HG03280 (cell line): ENCODE results near the gene UBTF.

ENCODE experiments used
- ATAC-seq: cut with Tn5 transposase; IDR thresholded peaks from one replicate; pipeline ENCODE4 v1.9.1; 2021; ENCODE audit warnings: mild to moderate bottlenecking, moderate library complexity; ENCODE audit not compliant: unreplicated experiment

UBTF gene, protein sequence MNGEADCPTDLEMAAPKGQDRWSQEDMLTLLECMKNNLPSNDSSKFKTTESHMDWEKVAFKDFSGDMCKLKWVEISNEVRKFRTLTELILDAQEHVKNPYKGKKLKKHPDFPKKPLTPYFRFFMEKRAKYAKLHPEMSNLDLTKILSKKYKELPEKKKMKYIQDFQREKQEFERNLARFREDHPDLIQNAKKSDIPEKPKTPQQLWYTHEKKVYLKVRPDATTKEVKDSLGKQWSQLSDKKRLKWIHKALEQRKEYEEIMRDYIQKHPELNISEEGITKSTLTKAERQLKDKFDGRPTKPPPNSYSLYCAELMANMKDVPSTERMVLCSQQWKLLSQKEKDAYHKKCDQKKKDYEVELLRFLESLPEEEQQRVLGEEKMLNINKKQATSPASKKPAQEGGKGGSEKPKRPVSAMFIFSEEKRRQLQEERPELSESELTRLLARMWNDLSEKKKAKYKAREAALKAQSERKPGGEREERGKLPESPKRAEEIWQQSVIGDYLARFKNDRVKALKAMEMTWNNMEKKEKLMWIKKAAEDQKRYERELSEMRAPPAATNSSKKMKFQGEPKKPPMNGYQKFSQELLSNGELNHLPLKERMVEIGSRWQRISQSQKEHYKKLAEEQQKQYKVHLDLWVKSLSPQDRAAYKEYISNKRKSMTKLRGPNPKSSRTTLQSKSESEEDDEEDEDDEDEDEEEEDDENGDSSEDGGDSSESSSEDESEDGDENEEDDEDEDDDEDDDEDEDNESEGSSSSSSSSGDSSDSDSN

DNA sequence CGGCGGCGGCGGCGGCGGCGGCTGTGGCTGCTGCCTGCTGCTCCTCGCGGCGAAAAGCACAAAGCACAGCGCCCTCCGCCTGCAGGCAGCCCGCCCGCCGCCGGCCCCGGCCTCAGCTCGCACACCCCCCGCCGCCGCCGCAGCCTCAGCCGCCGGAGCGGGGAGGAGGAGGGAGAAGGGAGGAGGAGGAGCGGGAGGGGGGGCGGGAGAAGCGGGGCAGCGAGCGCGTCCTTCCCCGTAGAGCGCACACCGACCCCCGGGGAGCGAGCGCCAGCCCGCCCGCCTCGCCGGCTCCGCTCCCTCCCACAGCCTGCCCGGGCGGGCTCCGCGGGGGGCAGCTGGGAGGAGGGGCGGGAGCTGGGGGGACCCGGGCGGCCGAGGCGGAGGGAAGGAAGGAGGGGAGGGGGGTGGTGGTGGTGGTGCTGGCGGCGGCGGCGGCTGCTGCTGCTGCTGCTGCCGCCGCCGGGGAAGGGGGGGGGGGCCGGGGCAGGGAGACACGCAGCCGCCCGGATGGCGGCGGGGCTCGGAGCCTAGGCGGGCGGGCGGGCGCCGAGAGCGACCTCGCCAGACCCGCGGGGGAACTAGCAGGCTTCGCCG is at the start of gene UBTF:
Gene UBTF (minus strand): TSS at position 60 of the 597 bp plus-strand sequence. CDS start 1,446 bp downstream, outside the sequence.
- peak; percentile 14 for ATAC-seq

DNA sequence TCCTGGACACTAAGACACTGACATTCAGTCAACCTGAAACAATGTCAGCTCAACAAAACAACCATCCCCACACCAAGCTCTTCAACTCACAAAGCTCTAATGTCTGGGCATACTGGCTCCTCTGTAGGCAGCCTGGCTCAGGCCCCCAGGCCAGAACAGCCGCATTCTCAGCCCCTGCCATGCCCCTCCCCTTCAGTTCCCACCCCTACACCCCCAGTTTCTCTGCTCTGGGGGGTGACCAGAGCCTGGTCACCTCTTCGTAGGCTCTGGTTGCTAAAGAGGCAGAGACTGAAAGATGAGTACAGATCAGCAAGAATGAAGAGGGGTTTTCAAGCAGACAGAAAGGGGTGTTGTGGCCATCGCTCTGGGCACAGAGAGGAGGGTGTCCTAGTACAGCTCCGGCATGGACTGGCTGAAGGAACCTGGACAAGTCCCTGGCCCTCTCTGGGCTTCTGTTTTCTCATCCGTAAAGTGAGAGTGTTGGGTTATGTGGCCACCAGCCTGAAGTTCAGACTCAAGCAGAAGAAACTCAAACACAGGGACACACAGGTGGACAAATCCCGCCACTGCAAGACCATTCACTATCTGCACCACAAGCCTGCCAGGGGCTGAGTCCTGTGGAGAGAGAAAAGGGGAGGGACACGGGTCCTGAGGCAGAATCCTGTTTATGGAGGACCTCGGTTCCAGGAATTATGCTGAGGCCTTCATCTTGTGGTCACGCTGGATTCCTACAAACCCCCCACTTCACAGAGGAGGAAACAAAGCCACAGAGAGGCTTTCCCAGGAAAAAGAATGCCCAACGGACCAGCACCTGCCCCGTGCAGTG is 49.4 kb upstream of the UBTF start:
- no peak for ATAC-seq

DNA sequence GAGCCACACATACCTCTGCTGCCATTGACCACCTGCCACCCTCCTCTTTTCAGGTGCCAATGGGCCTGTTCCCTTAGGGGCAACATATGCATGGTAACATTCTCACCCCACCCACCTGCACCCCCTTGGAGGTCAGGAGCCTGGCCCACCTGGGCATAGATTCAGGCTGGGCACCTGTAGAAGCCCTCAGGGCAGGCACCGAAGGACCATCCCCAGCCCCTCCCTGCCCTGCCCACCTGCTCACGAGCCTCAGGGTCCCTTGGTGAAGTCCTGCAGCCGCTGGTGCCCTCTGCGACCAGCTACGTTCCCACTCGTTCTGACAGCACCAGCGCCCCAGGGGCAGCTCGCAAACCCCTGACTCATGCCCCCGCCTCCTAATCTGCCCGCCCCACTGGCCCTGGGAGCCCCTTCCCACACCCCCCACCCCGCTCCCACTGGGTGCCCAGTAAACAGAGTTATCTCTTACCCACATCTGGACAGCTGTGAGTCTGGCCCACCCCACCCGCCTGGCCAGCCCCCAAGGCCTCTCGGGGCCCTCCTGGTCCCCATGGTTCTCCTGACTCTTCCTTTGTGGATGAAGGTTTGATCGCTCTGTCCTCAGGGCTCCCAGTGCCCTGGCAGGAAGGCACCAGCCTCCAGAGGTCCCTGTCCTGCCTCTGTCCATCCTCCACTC is 48.5 kb upstream of the UBTF start, which contains the start of gene SLC4A1:
Gene SLC4A1 (minus strand): TSS at position 318 of the 673 bp plus-strand sequence. CDS start 5,269 bp downstream, outside the sequence.
- ATAC-seq: no peak

GRCh38 chr17:44267165-44267455 is 47.6 kb upstream of the UBTF start:
- no peak for ATAC-seq

DNA sequence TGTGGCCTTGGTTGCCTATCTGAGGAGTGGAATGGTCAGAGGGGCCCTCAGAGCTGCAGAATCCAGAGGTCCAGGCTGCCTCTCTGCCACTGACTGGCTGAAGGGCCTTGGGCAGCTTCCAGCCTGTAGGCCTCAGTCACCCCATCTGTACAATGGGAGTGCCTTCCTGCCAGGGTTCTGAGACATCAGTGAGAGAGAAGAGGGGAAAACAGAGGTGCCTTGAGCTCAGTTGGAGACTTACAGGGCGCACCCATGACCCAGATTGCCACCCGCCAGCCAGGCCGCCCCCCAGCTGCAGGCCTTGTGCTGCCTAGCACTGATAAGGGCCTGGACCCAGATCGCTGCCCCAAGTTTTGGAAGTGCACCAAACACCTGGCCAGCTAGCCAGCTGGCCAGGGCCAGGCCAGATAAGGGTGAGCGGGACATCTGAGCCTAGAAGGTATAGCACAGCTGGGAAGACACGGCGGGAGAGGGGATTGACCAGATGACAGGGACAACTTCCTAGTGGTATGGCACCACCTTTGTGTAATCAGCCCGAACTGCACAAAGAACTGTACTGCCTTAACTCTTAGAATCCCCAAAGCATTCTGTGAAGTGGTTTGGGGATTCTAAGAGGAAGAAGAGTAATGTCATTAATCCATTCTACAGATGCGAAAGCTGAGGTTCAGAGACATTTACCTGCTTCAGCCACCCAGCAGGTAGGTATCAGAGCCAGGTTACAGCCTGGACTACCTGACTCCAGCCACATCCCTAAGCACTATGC is 47.1 kb upstream of the UBTF start:
- no peak for ATAC-seq

GRCh38 chr17:44263345-44263902 is 43.9 kb upstream of the UBTF start:
- no peak for ATAC-seq

DNA sequence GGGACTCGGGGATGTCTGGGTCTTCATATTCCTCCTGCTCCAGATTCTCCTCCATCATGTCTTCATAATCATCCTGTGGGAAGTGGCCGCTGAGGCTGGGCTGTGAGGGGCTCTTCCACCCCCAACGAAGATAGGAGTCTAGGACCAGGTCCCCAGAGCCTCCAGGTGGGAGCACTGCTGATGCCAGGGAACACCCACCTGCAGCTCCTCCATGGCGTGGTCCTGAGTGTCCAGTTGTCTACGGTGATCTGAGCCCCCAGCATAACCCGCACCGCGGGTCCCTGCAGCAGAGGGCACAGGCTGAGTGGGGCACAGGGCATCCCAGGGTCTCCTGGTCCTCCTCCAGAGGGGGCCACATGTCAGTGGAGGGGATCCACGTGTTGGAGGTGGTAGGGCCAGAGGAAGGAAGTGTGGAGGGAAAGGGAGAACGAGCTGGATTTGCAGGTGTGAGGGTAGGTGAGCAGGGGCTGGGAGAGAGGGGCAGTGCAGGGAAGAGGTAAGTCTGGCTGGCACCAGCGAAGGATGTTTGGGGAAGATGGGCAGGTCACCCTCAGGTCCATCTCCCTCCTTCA is 43.3 kb upstream of the UBTF start:
- ATAC-seq: no peak

GRCh38 chr17:44260296-44260695 is 40.8 kb upstream of the UBTF start:
- no peak for ATAC-seq

- ATAC-seq: no peak
Observed at GRCh38 chr17:44258811-44259351, 39.4 kb upstream of the UBTF start.

DNA sequence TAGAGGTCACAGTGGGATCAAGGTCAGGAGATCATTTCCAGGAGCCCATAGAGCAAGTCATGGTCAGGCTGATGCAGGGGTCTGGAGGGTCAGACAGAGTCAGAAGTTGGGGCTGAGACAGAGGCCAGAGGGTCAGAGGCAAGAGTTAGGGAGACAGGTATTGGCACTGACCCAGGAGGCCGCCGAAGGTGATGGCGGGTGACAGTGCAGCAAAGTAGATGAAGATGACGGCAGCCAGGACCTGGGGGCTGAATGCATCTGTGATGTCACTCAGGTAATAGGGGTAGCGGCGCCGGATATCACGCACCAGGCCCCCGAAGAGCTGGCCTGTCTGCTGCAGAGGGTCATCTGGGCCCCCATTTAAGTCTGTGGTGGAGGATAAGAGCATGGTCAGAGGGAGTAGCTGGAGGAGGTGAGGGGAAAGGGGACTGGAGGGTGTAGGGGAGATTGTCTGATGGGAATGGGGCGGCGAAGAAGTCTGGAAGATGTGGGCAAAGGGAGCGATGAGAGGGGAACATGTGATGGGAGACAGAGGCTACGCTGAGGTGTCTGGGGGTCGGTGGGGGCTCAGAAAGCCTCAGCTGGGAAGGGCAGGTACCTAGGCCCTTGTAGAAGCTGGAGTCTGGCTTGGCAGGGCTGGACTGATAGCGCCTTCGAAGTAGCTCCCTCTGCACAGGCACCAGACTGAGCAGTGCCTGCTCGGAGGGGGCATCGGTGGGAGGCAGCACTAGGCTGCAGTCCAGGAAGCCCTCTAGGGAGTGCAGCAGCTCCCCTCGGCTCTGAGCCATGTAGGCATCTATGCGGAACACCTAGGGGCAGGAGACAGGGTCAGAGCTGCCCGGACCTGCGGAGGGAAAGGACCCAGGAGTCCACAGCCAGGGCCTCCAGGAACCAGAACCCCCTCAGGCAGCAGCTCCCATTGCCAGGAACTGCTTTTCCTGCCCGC is 38.6 kb upstream of the UBTF start:
- no peak for ATAC-seq

DNA sequence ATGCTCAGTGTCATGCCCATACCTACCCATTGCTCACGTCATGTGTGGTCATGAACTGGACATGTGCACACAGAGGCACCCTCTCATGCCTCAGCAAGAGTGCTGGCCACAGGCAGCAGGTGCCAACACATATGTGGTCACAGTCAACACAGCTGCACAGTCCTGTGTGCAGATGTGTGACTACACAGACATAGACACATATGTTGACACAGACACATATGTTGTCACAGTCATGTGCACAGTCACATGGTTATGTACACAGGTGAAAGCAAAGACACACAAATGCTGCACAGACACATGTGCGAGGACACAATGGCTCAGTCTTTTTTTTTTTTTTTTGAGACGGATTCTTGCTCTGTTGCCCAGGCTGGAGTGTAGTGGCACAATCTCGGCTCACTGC is 37.2 kb upstream of the UBTF start:
- no peak for ATAC-seq

GRCh38 chr17:44255915-44256314 is 36.4 kb upstream of the UBTF start:
- ATAC-seq: no peak

DNA sequence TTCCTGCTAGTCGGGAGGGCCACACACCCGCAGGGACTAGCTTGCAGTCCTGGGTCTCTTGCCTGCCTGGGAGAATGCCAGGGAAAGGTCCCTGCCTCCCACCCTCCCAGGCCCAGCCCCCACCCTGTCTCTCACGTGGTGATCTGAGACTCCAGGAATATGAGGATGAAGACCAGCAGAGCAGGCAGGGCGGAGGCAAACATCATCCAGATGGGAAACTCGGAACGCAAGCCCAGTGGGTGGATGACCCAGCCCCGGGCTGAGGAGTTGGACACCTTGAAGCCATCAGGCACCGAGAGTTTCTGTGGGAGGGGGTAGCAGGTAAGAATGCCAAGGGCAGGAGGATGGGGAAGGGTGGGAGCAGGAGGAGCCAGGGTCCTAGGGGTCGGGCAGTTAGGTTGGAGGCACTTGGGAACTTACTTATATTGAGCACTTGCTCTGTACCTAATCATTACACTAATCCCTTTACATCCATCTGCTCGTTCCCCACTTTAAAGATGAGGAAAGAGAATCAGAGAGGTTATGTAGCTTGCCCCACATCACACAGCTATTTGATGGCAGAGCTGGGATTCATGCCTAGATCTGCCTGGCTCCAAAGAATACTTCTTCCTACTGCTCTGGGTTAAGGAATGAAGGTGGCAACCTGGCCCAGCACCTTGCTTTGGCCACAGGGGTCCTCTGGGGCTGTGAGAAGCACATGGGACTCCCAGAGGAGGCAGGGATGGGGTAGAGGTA is 35.1 kb upstream of the UBTF start:
- no peak for ATAC-seq

DNA sequence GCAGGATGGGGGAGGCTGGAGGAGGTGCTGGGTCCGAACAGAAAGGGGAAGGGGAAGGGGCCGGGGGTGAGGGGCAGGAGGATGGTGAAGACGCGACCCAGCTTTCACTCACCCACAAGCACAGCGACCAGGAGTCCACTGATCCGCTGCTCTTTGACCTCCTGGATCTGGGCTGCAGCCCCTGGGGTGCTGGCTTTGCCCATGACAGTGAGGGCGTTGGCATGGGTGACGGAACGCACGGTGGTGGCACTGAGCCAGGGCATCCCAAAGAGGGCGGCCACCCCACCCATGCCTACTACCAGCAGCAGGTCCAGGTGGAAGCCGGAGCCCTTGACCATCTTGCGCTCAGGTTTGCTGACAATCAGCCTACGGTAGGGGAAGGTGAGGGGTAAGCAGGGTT is 33.5 kb upstream of the UBTF start:
- ATAC-seq: no peak

- ATAC-seq: no peak
Observed at GRCh38 chr17:44251062-44251461, 31.6 kb upstream of the UBTF start.

GRCh38 chr17:44249501-44250246 is 30.2 kb upstream of the UBTF start:
- no peak for ATAC-seq
